OCI-LY1 (cell line): Measurements from ENCODE around the gene OLFM1.

Experiments
- EZH2 ChIP-seq: fragments of 200-600 bp; sonication (generic), shearing (Covaris generic); IDR thresholded peaks from 2 replicates; pipeline ENCODE4 v1.8.0; 2017; ENCODE audit warnings: borderline replicate concordance, mixed run types, mild to moderate bottlenecking, antibody characterized with exemption, low read length, moderate library complexity, mixed read lengths
- TF ChIP-seq, protein P1 (sequence below): fragments of 200-600 bp; sonication (generic), shearing (Covaris generic); IDR thresholded peaks from 2 replicates; pipeline ENCODE4 v1.5.1; 2017; ENCODE audit warnings: mild to moderate bottlenecking, antibody characterized with exemption, low read length, moderate library complexity, mixed read lengths

DNA sequence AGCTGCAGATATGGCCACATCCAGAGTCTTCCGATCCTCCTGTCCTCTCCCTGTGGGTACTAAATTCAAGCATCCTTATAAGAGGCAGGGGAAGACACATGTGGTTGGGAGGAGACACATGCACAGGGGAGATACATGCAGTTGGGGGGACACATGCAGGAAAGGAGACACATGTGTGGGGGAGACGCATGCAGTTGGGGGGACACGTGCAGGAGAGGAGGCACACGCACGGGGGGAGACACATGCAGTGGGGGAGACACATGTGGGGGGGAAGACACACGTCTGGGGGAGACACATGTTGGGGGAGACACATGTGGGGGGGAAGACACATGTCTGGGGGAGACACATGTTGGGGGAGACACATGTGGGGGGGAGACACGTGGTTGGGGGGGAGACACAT is 21.2 kb upstream of the OLFM1 start:
- TF ChIP-seq, protein P1, sequence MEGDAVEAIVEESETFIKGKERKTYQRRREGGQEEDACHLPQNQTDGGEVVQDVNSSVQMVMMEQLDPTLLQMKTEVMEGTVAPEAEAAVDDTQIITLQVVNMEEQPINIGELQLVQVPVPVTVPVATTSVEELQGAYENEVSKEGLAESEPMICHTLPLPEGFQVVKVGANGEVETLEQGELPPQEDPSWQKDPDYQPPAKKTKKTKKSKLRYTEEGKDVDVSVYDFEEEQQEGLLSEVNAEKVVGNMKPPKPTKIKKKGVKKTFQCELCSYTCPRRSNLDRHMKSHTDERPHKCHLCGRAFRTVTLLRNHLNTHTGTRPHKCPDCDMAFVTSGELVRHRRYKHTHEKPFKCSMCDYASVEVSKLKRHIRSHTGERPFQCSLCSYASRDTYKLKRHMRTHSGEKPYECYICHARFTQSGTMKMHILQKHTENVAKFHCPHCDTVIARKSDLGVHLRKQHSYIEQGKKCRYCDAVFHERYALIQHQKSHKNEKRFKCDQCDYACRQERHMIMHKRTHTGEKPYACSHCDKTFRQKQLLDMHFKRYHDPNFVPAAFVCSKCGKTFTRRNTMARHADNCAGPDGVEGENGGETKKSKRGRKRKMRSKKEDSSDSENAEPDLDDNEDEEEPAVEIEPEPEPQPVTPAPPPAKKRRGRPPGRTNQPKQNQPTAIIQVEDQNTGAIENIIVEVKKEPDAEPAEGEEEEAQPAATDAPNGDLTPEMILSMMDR = no peak
- TF ChIP-seq EZH2 = no peak
